DMS114 treated with DMSO at 0.1 percent for 48 hours (cell line): ENCODE measurements around the gene RALBP1.
A peak's percentile ranks its signal among the peaks of the same experiment; 100 is the strongest.

Experiments used
- DNase-seq: peaks from one replicate; lab custom pipeline; 2025; ENCODE audit not compliant: unreplicated experiment; lab: John Stamatoyannopoulos, UW

RALBP1 gene

DNA sequence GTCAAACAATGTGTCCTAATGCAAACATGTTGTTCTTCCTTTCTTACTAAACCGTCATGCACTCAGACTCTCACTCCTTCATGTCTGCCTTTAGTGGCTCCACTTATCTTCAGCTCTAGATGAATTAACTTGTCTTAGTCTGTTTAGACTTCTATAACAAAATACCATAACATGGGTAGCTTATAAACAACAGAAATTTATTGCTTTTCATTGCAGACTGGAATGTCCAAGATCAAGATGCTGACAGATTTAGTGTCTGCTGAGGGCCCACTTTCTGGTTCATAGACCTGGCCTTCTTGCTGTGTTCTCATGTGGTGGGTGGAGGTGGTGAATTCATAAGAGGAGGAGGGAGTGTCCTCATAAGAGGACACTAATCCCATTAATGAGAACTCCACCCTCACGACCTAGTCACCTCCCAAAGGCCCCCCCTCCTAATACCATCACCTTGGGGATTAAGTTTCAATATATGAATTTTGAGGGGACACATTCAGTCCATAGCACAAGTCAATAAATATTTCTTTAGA is 32.3 kb downstream of the RALBP1 start:
- no peak for DNase-seq

DNA sequence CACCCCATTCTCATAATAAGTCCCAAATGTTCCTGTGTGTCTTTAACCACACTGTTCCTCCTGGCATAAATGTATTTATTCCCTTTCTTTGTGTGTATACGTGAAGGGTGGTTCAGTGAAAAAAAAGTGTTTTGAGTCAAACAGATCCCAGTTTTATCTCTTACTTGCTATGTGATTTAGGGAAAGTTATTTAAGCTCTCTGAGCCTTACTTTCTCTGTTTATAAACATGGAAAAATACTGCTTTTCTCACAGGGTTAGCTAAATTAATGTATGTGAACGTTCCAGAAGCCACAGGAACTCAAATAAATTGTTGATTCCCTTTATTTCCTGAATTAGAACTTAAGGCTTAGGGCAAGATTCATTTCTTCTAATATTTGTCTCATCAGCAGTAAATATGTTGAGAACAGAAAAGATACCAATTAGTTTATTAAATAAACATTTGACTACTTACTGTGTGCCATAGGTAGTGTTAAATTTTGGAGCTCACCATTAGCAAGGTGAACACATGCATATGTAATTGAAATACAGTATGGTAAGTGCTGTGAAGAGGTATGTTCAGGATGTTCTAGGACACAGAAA is 33.2 kb downstream of the RALBP1 start:
- DNase-seq, result no peak

DNA sequence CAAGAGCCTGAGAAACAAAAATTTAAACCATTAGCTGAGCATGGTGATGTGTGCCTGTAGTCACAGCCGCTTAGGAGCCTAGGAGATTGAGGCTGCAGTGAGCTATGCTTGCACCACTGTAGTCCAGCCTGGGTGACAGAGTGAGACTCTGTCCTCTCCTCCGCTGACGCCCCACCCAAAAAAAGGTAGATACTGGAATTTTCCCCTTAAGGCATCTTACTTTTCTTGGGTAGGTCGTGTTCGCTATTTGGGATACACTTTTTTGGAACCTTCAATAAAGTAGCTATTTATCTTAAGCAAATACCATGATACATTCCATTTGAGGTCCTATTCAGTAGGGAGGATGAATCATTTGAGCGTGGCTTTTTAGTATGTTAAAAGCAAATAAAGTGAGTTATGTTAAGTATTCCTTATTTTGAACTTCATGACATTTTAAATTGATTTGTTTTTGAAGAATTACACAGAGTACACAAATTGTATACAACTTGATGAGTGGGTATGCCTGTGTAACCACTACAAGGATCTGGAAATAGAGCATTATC is 38.7 kb downstream of the RALBP1 start:
- DNase-seq, result no peak

DNA sequence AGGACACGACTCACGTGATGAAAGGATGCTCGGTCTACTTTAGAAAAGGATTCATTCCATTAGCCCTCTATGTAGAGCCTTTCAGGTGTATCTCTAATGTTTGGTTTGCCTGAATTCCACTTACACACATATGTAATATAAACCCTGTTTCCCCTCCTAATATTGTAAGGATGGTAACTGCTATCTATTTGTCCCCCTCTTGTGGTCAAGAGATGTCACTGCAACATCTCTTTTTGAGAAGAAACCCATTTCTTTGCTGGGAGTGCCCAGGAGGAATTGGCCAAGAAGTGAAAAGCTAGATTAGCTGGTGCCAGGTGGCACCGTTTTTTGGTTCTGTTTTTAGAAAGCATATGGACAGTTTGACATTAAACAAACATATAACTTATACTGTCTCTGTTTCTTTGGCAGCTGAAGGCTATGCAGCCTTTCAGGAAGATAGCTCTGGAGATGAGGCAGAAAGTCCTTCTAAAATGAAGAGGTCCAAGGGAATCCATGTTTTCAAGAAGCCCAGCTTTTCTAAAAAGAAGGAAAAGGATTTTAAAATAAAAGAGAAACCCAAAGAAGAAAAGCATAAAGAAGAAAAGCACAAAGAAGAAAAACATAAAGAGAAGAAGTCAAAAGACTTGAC is 41.2 kb downstream of the RALBP1 start:
- DNase-seq, result peak; percentile 35

DNA sequence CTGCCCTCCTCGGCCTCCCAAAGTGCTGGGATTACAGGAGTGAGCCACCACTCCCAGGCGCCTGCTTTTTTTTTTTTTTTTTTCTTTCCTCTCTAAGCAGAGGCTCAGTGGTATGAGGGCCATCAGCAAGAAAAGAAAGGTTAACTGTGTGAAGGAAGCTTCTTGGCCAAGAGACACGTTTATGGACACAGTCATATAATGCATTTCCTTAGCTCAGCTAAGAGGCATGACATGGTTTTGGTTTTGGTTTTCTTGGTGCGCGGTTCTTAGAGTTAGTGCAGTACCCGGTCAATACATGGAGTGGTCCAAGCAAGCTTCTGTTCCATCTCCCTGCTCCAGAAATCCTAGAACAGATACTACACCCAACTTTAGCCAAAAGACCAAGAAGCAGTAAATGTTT is 42.6 kb downstream of the RALBP1 start:
- DNase-seq, result no peak

DNA sequence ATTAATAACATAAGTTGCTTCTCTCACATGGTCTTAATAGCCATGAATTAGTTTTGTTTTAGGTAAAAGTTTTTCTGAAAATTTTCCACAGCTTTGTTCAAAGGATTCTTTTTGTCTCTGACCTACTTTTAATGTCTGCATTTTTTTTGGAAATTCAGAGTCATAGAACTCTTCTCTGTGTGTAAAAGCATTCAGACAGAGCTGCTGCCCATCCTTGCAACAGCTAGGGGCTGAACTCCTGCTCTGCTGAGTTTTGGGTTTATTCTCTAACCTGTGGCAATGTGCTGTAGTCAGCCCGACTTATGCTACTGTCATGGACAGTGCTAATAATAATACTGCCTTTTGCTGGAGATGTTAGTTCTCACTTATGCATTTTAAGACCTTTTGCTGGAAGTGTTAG is 44.1 kb downstream of the RALBP1 start:
- no peak for DNase-seq

DNA sequence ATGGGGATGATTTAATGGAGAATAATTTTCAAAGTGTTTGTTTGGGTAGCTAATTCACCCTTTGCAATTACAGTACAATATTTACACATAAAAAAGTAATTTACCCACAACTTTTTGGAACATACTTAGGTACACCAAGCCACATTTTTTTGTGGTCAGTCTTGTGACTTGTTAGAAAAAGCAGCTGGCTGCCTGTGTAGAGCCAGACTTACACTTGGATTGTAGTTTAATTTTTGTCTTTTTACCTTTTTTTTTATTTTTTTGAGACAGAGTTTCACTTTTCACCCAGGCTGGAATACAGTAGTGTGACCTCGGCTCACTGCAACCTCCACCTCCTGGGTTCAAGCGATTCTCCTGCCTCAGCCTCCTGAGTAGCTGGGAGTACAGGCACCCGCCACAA is 45.4 kb downstream of the RALBP1 start:
- no peak for DNase-seq

DNA sequence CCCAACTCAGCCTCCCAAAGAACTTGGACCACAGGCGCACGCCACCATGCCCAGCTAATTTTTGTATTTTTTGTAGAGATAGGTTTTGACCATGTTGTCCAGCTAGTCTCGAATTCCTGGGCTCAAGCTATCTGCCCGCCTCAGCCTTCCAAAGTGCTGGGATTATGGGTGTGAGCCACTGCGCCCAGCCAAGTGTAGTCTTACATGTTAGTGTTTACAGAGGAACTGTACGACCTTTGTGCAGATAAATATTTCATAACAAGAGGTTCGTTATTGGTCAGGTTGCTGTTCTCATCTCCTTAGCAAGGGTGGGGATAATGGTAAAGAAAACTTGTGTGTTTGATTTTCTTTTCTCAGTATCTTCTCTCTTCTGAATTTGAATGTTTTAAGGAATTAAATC is 46.5 kb downstream of the RALBP1 start:
- DNase-seq, result no peak

DNA sequence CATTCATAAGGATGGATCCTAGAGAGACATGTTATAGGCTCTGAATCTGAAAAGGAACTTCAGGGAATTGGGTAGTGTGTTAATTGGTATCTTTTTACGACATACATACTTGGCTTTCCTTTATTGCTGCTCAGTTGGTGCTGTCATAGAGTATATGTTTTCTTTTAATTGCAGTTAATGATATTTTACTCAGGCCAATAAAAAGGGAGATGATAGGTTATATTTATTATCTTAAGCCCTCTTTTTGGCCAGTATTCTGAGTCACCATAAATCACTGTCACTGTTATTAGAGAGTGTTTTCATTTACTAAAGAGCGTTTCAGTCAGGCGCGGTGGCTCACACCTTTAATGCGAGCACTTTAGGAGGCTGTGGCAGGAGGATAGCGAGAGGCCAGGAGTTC is 47.6 kb downstream of the RALBP1 start:
- no peak for DNase-seq

DNA sequence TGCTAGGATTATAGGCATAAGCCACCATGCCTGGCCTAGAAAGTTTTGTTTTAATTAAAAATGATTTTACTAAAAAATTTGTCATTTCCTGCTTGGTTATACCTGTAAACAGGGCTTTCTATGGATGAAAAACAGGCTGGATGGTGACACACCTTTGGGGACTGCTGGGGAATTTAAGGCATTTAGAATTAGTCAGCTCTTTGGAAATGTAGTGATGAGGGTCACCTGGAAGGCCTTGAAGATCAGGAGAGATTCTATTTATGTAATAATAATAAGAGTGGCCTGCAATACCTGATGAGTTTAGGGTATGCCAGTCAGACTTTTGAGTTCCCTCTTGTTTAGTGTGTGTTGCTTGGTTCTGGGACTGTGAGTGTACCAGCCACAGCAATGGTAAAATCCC is 51.1 kb downstream of the RALBP1 start:
- DNase-seq, result no peak

DNA sequence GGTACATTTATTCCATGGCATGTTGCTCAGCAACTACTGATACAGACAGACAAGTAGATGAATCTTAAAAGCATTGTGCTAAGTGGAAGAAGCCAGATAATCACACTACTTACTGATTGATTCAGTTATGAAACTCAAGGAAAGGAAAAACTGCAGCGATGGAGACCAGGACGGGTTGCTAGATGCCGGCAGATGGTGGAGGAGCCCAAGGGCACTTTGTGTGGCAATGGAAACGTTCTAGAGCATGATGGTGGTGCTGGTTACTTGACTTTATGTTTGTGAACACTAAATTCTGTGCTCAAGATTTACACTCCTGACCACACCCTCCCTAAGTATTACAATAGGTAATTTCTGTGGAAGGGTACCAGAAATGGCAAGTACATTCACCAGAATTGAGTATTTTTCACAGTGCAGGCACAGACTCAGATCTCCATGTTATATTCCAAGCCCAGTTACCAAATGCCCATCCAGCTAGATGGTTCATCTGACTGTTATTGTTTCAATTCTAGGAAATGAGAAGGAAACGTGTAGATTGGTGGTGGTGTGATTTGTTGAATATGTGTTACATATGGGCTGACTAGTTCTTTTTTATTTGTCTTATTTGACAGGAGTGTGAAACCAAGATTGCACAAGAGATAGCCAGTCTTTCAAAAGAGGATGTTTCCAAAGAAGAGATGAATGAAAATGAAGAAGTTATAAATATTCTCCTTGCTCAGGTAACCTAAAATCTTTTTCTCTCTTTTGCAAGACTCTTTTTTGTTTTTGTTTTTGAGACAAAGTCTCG is 55.1 kb downstream of the RALBP1 start:
- DNase-seq, result no peak

DNA sequence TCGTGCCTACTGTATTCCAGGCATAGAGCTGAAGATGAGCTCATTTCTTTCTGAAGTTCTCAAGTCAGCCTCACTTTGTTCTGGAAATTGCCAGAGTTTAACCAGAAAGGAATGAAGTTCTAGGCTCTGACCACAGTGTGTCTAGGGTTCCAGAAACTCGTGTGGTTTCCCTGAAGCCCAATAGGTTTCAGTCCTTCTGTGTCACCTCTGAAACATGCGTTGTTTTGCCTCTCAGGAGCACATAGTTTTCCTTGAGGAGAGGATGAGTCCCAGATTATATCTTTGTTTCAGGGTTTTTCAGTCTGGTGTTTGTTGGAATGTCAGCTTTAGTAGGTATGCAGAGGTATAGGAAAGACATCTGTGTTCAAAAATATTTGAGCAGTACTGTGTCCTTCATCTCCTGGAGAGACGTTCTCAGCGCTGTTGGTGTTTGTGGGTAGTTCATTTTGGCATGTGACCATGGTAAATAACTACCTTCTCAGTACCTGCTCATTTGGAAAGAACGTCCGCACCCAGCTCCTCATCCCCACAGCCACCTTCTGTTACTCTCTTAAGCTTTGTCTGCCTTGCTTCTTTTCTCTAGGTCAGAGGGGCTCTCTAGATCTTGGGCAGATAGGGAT is 56.6 kb downstream of the RALBP1 start:
- no peak for DNase-seq

DNA sequence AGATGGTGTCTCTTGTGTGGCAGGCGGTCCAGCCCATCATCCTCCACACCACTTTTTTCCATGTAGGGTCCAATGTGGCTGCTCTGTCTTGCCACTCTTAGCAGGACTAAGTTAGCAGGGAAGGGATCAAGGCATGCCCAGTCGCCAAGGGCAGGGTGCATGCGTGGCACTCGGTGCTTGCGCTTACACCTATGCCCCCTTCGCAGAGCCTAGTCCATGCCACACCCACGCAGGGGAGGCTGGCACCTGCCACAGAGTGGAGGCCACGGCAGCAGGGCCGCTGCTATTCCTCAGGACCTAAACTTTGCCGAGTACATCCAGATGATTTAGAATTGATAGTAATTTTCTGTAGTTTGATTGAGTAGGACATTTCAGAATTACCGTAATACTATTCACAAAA is 59.5 kb downstream of the RALBP1 start:
- no peak for DNase-seq

DNA sequence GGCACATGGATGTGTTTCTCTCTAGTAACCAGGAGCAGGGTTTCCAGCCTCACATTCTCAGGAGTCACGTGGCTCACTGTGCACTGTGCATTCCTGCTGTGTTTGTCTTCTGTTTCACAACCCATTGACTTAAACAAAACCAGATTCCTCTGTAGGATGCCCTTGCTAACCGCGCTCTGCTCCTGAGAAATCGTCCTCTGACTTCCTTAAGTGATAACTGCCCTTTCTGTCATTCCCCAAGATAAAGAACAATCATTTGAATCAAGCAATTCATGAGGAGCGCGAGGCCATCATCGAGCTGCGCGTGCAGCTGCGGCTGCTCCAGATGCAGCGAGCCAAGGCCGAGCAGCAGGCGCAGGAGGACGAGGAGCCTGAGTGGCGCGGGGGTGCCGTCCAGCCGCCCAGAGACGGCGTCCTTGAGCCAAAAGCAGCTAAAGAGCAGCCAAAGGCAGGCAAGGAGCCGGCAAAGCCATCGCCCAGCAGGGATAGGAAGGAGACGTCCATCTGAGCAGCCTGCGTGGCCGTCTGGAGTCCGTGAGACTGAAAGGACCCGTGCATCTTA is 60.2 kb downstream of the RALBP1 start:
- DNase-seq, result no peak

DNA sequence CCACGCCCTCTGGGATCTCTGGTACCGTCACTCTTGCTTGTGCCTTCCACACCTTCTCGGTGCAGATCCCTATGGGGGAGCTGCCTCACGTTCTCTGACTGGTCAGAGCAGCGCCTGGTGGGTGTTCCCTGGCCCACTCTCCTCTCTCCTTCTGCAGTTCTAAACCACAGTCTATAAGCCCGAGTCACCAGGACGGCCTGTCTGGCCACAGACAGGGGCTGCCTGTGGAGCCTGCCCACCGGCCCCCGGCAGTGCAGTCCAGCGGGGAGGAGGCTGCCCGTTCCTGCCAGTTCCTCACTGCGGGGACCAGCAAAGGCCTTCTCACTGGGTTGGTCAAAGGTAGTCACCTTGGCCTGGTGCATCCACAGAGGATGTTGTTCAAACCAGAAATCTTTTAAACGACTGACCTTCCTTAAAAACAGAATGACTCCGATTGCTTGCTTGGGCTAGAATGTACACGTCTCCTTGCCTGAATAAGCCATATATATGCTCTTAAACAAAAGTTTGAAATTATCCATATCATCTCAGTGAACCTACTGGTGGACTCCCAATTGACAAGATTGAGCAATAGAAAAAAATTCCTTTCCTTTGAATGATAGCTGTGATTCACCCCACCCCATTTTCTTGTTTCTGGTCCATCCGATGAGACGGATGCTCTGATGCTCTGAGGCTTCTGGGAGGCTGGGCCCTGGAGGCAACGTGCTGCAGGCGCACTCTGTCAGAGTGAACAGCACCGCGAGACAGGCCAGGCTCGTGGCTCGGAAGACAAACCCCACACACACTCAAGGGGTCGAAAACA is 61.2 kb downstream of the RALBP1 start:
- DNase-seq, result no peak

DNA sequence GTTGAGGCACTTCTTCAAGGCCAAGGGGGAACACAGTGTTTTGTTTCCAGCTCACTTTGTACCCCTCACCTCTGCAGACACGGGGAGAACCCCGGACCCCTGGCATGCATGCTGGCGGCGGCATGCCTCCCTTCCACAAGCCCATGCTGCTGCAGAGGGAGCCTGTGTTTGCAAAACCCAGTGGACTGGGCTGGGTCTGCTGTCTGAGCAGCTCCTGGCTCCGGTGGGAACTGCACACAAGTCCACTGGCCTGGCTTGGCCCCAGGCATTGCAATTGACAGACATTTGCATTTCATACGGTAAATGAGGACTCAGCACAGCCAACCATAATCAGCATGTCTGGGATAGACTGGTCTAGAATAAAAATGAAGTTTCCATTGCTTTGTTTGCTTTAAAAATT is 62.4 kb downstream of the RALBP1 start:
- no peak for DNase-seq

DNA sequence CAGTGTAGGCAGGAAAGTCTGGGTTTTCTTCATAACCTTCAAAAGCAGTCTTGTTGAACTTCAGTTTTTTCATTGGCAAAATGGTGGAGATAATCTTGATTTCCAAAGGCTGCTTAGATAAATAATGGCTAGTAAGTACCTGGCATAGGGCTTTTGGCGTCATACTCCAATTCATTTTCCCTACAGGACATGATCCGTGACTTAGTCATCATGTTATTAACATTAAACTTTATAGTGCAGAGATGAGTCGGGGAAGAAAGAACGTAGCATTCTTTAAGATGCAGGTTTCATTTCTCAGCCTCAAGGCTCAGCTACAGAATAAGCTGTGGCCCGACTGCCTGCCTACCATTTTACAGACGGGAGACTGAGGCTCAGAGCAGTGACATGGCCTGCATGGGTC is 64.0 kb downstream of the RALBP1 start:
- DNase-seq, result no peak

DNA sequence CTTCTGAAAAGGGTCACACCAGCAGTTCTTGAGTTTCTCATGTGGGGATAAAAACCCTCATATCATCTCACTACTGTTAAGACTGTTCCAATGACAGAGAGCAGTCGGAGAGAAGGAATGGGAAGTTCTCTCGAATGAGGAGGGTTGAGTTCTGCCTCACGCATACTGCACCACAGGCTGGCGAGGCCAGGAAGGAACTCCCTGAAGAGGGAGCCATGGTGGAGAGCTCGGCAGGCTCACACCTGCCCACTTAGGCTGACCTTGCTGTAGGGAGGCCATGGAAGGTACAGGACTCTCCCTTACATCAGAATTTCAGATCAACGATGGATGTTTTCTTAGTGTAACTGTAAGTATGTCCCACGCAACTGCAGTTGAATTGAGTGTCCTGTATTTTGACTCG is 64.6 kb downstream of the RALBP1 start:
- no peak for DNase-seq

DNA sequence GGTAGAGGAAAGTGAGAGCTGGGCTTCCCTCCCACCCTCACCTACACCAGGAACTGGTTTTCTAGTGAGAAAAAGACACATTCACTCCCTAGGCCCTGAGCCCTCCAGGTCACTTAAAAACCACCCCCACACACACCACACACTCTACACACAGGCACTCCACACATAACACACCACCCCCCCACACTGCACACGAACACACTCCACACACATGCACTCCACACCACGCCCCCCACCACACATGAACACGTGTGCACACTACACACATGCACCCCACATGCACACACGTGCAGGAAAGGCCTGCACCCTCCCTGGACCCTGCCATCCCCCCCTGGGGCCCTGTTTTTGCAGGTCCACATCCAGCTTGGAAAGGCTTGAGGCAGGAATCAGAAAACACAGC is 67.6 kb downstream of the RALBP1 start:
- no peak for DNase-seq

DNA sequence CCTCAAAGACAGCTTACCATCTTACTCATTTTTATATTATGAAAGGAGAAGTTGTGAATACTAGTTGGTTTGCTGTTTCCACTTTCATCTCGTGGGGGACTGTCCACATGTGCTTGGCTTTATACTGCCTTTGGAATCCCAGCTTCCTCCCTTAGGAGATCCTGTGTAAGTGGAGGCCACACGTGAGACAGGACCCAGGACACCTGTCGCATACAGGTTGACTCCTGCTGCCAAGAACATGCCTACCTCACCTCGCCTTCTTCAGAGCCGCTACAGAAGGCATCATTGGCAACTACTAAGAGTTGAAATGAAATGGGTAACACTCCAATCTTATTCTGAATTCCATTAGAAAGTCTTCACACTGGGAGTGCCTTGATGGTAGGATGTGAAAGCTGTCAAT is 69.7 kb downstream of the RALBP1 start:
- no peak for DNase-seq

DNA sequence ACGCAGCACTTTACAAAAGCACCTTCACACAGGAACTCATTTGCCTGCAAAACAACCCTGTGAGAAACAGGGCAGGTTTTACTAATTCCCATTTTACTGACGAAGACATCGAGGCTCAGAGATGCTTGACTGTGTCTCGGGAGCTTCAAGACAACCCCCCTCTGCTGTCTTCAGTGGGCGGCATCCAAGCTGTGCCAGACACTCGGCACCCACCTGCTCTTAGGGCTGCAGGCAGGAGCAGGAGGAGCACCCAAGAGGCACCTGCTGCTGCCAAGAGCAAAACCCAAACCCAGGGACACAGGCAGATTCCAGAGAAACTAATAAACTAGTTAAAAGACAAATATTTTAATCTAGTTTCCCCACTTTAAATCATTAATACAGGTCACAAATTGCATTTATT is 71.2 kb downstream of the RALBP1 start:
- DNase-seq, result no peak
